Activated naive CD4-positive, alpha-beta T cell treated with anti-CD3 and anti-CD28 coated beads, Interleukin-2, amount 50 U/mL, for 72 hours (primary cell): Measurements from ENCODE around the gene BHLHE23. TPM values are rescaled to one million over a fixed set of nuclear protein-coding genes. Genes with fewer than 3 reads are reported as not detected.
A peak's percentile ranks its signal among the peaks of the same experiment; 100 is the strongest.
"Not testable (repeated sequence)": the region's sequence is repeated elsewhere in the genome, so short reads cannot be mapped to it uniquely, and the experiment has no call there.

Experiments
- ATAC-seq, 2 donors: fragments of 150-1000 bp; cut with Tn5 transposase; 2 replicates each; pipeline ENCODE4 v1.10.0; 2021; ENCODE audit warnings: mild to moderate bottlenecking in 2 of 2, moderate library complexity in 2 of 2
- DNase-seq, 2 donors: peaks; one replicate each; pipeline ENCODE4 v3.0.0; 2021 to 2022; ENCODE audit warnings: low spot score in 2 of 2
- H3K27ac Mint-ChIP-seq, 2 donors: one replicate each; pipeline ENCODE4 v1.8.0; 2022; ENCODE audit warnings: mild to moderate bottlenecking in 2 of 2, mixed read lengths in 2 of 2
- H3K36me3 Mint-ChIP-seq, 2 donors: one replicate each; pipeline ENCODE4 v1.8.0; 2022; ENCODE audit warnings: mixed read lengths in 2 of 2
- H3K9me3 Mint-ChIP-seq, 2 donors: one replicate each; pipeline ENCODE4 v1.8.0; 2022; ENCODE audit warnings: mixed read lengths in 2 of 2
- total RNA-seq, 2 donors: library from RNA; stranded (reverse); gene quantifications; one replicate each; pipeline ENCODE4 v1.2.3, GENCODE V29; 2022

BHLHE23 gene
- total RNA-seq, 2 donors from 2014 or later, result not detected

- Mint-ChIP-seq H3K27ac (peak overlapping the region in 1 of 2 donors; percentile 79), H3K9me3 (no peaks in the 10 kb centered on the region), H3K36me3 (no peaks in the 10 kb centered on the region)
- no peak for DNase-seq
- ATAC-seq, result no peak
Observed at GRCh38 chr20:63045991-63046390, 39.2 kb upstream of the BHLHE23 start.

GRCh38 chr20:63045401-63045800 lies 38.6 kb upstream of the BHLHE23 start:
- Mint-ChIP-seq H3K36me3 (no peaks in the 10 kb centered on the region), H3K9me3 (no peaks in the 10 kb centered on the region), H3K27ac (no peak overlapping the region)
- no peak for DNase-seq
- ATAC-seq, result no peak

GRCh38 chr20:63044605-63045004 lies 37.8 kb upstream of the BHLHE23 start:
- no peaks in the 10 kb centered on the region for H3K36me3 Mint-ChIP-seq
- DNase-seq (no peak), ATAC-seq (no peak)
- no peaks in the 10 kb centered on the region for H3K9me3 Mint-ChIP-seq
- no peak overlapping the region for H3K27ac Mint-ChIP-seq

- H3K9me3 Mint-ChIP-seq, result no peaks in the 10 kb centered on the region
- DNase-seq (no peak), ATAC-seq (no peak)
- H3K36me3 Mint-ChIP-seq, result no peaks in the 10 kb centered on the region
- H3K27ac Mint-ChIP-seq, result no peak overlapping the region
Observed at GRCh38 chr20:63044204-63044600, 37.4 kb upstream of the BHLHE23 start.

- H3K36me3 Mint-ChIP-seq, result no peaks in the 10 kb centered on the region
- ATAC-seq (no peak), DNase-seq (no peak)
- no peaks in the 10 kb centered on the region for H3K9me3 Mint-ChIP-seq
- no peak overlapping the region for H3K27ac Mint-ChIP-seq
Observed at GRCh38 chr20:63043348-63044203, 36.8 kb upstream of the BHLHE23 start.

- DNase-seq (no peak), ATAC-seq (no peak)
- Mint-ChIP-seq H3K9me3 (no peaks in the 10 kb centered on the region), H3K27ac (no peak overlapping the region), H3K36me3 (no peaks in the 10 kb centered on the region)
Observed at GRCh38 chr20:63042448-63043071, 35.8 kb upstream of the BHLHE23 start.

- DNase-seq, result no peak
- no peaks in the 10 kb centered on the region for H3K9me3 Mint-ChIP-seq
- H3K36me3 Mint-ChIP-seq, result no peaks in the 10 kb centered on the region
- H3K27ac Mint-ChIP-seq, result no peak overlapping the region
- no peak for ATAC-seq
Observed at GRCh38 chr20:63041776-63042175, 35.0 kb upstream of the BHLHE23 start.

- DNase-seq (no peak), ATAC-seq (no peak)
- Mint-ChIP-seq H3K9me3 (no peaks in the 10 kb centered on the region), H3K36me3 (no peaks in the 10 kb centered on the region), H3K27ac (no peak overlapping the region)
Observed at GRCh38 chr20:63037669-63038268, 31.0 kb upstream of the BHLHE23 start.

- Mint-ChIP-seq H3K36me3 (no peaks in the 10 kb centered on the region), H3K9me3 (no peaks in the 10 kb centered on the region), H3K27ac (no peak overlapping the region)
- ATAC-seq (no peak), DNase-seq (no peak)
Observed at GRCh38 chr20:63036291-63036690, 29.5 kb upstream of the BHLHE23 start.

- DNase-seq (no peak), ATAC-seq (no peak)
- no peaks in the 10 kb centered on the region for H3K9me3 Mint-ChIP-seq
- no peak overlapping the region for H3K27ac Mint-ChIP-seq
- no peaks in the 10 kb centered on the region for H3K36me3 Mint-ChIP-seq
Observed at GRCh38 chr20:63035603-63036185, 28.9 kb upstream of the BHLHE23 start.

- H3K27ac Mint-ChIP-seq, DNase-seq, H3K36me3 Mint-ChIP-seq, H3K9me3 Mint-ChIP-seq, ATAC-seq: not testable (repeated sequence)
Observed at GRCh38 chr20:63034710-63035602, 28.2 kb upstream of the BHLHE23 start.

GRCh38 chr20:63033794-63034709 lies 27.3 kb upstream of the BHLHE23 start:
- ATAC-seq (no peak), DNase-seq (no peak)
- H3K36me3 Mint-ChIP-seq, result no peaks in the 10 kb centered on the region
- no peak overlapping the region for H3K27ac Mint-ChIP-seq
- no peaks in the 10 kb centered on the region for H3K9me3 Mint-ChIP-seq

GRCh38 chr20:63032861-63033793 lies 26.4 kb upstream of the BHLHE23 start:
- ATAC-seq, result peak; percentile 16 to 48
- no peak for DNase-seq
- H3K9me3 Mint-ChIP-seq, result no peaks in the 10 kb centered on the region

GRCh38 chr20:63032026-63032800 lies 25.4 kb upstream of the BHLHE23 start:
- no peaks in the 10 kb centered on the region for H3K9me3 Mint-ChIP-seq
- no peak for DNase-seq
- ATAC-seq, result no peak
- H3K27ac Mint-ChIP-seq, result no peak overlapping the region
- no peaks in the 10 kb centered on the region for H3K36me3 Mint-ChIP-seq

More at GRCh38 chr20:63032861-63033793, 26.4 kb upstream of the BHLHE23 start:
- Mint-ChIP-seq H3K36me3 (no peaks in the 10 kb centered on the region), H3K27ac (no peak overlapping the region)
